Ascending aorta (tissue), 2 donors: ENCODE results near the gene TRAPPC11. TPM values are rescaled to one million over a fixed set of nuclear protein-coding genes. Genes with fewer than 3 reads are reported as not detected.

Source experiments
- DNase-seq, 2 donors: peaks; one replicate each; pipeline ENCODE4 v3.0.0-alpha.2; 2019; ENCODE audit warnings: low spot score in 2 of 2
- H3K27ac ChIP-seq, 2 donors: fragments of 200-600 bp; sonication (generic); one replicate each; pipeline ENCODE4 v1.5.1; 2016 to 2017; ENCODE audit warnings: mild to moderate bottlenecking in 1 of 2
- H3K27me3 ChIP-seq: fragments of 200-600 bp; sonication (generic); one replicate; pipeline ENCODE4 v1.5.1; 2017
- H3K36me3 ChIP-seq, 2 donors: fragments of 200-600 bp; sonication (generic); one replicate each; pipeline ENCODE4 v1.5.1; 2016
- H3K4me1 ChIP-seq, 2 donors: fragments of 200-600 bp; sonication (generic); one replicate each; pipeline ENCODE4 v1.5.1; 2016 to 2017; ENCODE audit warnings: mild to moderate bottlenecking in 1 of 2
- H3K4me3 ChIP-seq, 2 donors: fragments of 200-600 bp; sonication (generic); one replicate each; pipeline ENCODE4 v1.5.1; 2016 to 2017; ENCODE audit warnings: mild to moderate bottlenecking in 1 of 2
- H3K9me3 ChIP-seq, 2 donors: fragments of 200-600 bp; sonication (generic); one replicate each; pipeline ENCODE4 v1.5.1; 2016
- CTCF ChIP-seq, 3 experiments: fragments of 200-600 bp in 2 of 3; fragments of 450-650 bp in 1 of 3; sonication (generic) in 2 of 3; IDR thresholded peaks; one replicate each; pipeline ENCODE4 v1.5.1; 2016 to 2019; ENCODE audit warnings: antibody characterized with exemption in 3 of 3, mild to moderate bottlenecking in 1 of 3, moderate library complexity in 1 of 3
- intact Hi-C: fragments of 100-400 bp; cut with DNase I; formaldehyde crosslinking; loops from one replicate; pipeline ENCODE4 v1.15.1; 2023
- total RNA-seq: library from RNA; depleted of rRNA; stranded (reverse); fragments of >200 nt; gene quantifications from one replicate; pipeline ENCODE4 v1.1.0, GENCODE V29; 2016

TRAPPC11 gene
- total RNA-seq, 1 donor from 2014 or later: 124 TPM

DNA sequence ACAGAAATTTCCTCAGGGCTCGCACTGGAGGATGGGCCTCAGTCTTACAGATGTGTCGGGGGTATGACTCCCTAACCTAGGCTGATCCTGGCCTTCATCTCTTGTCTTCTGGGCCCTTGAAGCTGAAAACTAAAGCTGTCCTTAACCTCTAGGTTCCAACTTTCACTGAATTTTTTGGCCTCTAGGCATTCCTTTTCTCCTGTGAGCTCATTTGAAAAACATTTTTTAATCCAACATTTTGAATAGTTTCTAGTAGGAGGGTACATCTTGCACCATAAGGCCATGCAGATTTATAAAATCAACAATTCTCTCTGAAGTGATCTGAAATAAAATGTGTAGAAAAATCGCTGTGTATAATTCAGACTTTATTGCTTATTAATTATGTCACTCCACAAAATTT, 19.8 kb upstream of the TRAPPC11 start:
- H3K36me3 ChIP-seq: peaks cover 3 to 6% of the 10 kb centered on the region in 2 donors
- H3K4me3 ChIP-seq: no peak overlapping the region
- H3K27ac ChIP-seq: peak overlapping the region; percentile 70 to 79
- no peak for TF ChIP-seq CTCF (IDR thresholded peaks at IDR 0.05)
- no peaks in the 10 kb centered on the region for H3K9me3 ChIP-seq
- H3K4me1 ChIP-seq: peaks cover 0 to 22% of the 10 kb centered on the region in 2 donors
- H3K27me3 ChIP-seq: no peaks in the 10 kb centered on the region
- DNase-seq: no peak
- intact Hi-C loops: loop anchor here (2.0 kb wide), 1 partner anchor 20 kb away; the partner anchor contains the start of genes RWDD4 and TRAPPC11

GRCh38 chr4:183645326-183645725, 13.8 kb upstream of the TRAPPC11 start:
- H3K36me3 ChIP-seq: peaks cover 32 to 49% of the 10 kb centered on the region in 2 donors

GRCh38 chr4:183657564-183657963, 1.5 kb upstream of the TRAPPC11 start:
- no peak for DNase-seq
- Histone ChIP-seq H3K4me3 (peak overlapping the region; percentile 71 to 98), H3K27me3 (no peaks in the 10 kb centered on the region), H3K27ac (no peak overlapping the region), H3K36me3 (peaks cover 2 to 12% of the 10 kb centered on the region in 2 donors), H3K4me1 (peaks cover 3 to 14% of the 10 kb centered on the region in 2 donors), H3K9me3 (no peaks in the 10 kb centered on the region)
- intact Hi-C loops: no loop called here
- TF ChIP-seq CTCF (IDR thresholded peaks at IDR 0.05): no peak

More at GRCh38 chr4:183645326-183645725, 13.8 kb upstream of the TRAPPC11 start:
- Histone ChIP-seq H3K4me3 (no peak overlapping the region), H3K9me3 (no peaks in the 10 kb centered on the region), H3K27me3 (no peaks in the 10 kb centered on the region), H3K27ac (no peak overlapping the region), H3K4me1 (no peaks in the 10 kb centered on the region)
- intact Hi-C loops: no loop called here
- no peak for TF ChIP-seq CTCF (IDR thresholded peaks at IDR 0.05)
- DNase-seq: no peak

DNA sequence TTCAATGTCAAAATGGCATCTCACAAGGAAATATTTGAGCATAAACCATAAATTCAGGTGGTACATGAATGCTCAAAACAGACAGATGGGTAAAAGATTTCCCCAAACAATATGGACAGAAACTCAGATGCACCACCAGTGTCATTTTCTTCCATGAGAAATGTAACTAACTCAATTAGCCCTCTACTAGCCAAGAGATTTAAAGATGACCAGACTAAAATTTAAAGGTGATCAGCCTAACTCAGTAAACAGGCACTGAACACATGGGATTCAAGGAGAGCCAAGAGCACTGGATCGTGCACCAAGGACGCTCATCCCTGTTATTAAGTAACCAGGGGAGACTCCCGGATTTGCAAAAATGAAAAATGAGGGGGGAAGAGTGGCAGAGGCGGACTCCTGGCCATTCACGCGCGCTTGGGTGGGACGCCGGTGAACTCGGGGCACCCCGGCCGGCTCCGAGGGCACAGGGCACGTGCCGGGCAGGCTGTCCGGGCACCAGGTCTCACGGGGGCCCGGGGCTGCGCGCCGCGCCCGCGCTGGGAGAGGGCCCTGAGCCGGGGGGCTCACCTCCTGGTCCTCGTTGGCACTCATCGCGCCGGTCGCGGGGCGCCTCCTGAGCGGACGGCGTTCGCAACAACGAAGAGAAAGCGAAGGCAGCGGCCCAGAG, 598 bp upstream of the TRAPPC11 start:
- Histone ChIP-seq H3K4me3 (peak overlapping the region; percentile 71 to 98), H3K4me1 (peaks cover 3 to 14% of the 10 kb centered on the region in 2 donors), H3K9me3 (no peaks in the 10 kb centered on the region), H3K27ac (peak overlapping the region; percentile 89 to 90), H3K36me3 (peaks cover 0 to 3% of the 10 kb centered on the region in 2 donors), H3K27me3 (no peaks in the 10 kb centered on the region)
- no peak for TF ChIP-seq CTCF (IDR thresholded peaks at IDR 0.05)
- intact Hi-C loops: loop anchor here (1.0 to 2.0 kb wide), 5 partner anchors 20 to 560 kb away; partner anchors contain the start of genes CDKN2AIP and WWC2
- no peak for DNase-seq

- Histone ChIP-seq H3K27ac (peak overlapping the region; percentile 89 to 90), H3K4me3 (peak overlapping the region; percentile 71 to 98), H3K36me3 (no peaks in the 10 kb centered on the region), H3K9me3 (no peaks in the 10 kb centered on the region), H3K4me1 (peaks cover 3 to 14% of the 10 kb centered on the region in 2 donors), H3K27me3 (no peaks in the 10 kb centered on the region)
- TF ChIP-seq CTCF (IDR thresholded peaks at IDR 0.05): no peak
- intact Hi-C loops: loop anchor here (1.0 to 2.0 kb wide), 5 partner anchors 21 to 561 kb away; partner anchors contain the start of genes CDKN2AIP and WWC2
- DNase-seq: no peak
Measured at GRCh38 chr4:183659872-183660242, 764 bp downstream of the TRAPPC11 start.
